K562 (cell line): ENCODE measurements around the gene GNAQ. TPM values are rescaled to one million over a fixed set of nuclear protein-coding genes. Genes with fewer than 3 reads are reported as not detected.
A peak's percentile ranks its signal among the peaks of the same experiment; 100 is the strongest.

Experiments used
- ATAC-seq: fragments of 200-7000 bp; cut with Tn5 transposase; 3 replicates; pipeline ENCODE4 v1.9.1; 2020; ENCODE audit warnings: moderate library complexity
- BruUV-seq: library from RNA; stranded (reverse); fragments of 400-500 nt; replicated peaks from 2 replicates; lab custom pipeline; 2021; lab: Mats Ljungman, UMichigan
- CTCF ChIA-PET: fragments of 300-600 bp; formaldehyde crosslinking; extraction: SDS; loops from one replicate; lab custom pipeline; 2021; ENCODE audit warnings: low intra/inter-chr PET ratio; lab: Yijun Ruan, JAX
- POLR2A ChIA-PET: fragments of 300-600, 350-650 bp; sonication (Branson Sonifier 250); formaldehyde crosslinking; extraction: SDS; loops from one replicate; lab custom pipeline; 2021; ENCODE audit warnings: antibody characterized with exemption, inconsistent platforms; lab: Yijun Ruan, JAX
- DNase-seq, 4 experiments: peaks; one replicate each; pipeline versions ENCODE4 v3.0.0 to v3.0.0-alpha.2; 2011 to 2018; ENCODE audit warnings: low spot score in 3 of 4, mixed read lengths in 3 of 4; ENCODE audit errors: extremely low read depth in 1 of 4
- FAIRE-seq: peaks from 2 replicates; lab custom pipeline; 2011; peaks lifted over from hg19 to GRCh38; lab: Jason Lieb, UNC
- H2AFZ ChIP-seq: 2 replicates; pipeline ENCODE4 v1.6.0; 2011; ENCODE audit warnings: low read depth, low read length, control low read depth, inconsistent platforms
- H3K27ac ChIP-seq: fragments of 200-600 bp; 3 replicates; pipeline ENCODE4 v1.8.0; 2011; ENCODE audit warnings: low read depth, mild to moderate bottlenecking, control low read depth, inconsistent platforms, low read length, moderate library complexity, mixed read lengths; ENCODE audit errors: extremely low read depth
- H3K27me3 ChIP-seq, 2 experiments: fragments of 300-600 bp in 1 of 2; 2 replicates in 1 of 2; 3 replicates in 1 of 2; pipeline versions ENCODE4 v1.6.0 to v1.8.0; 2011; ENCODE audit warnings: inconsistent platforms in 2 of 2, low read length in 2 of 2, mild to moderate bottlenecking in 1 of 2, mixed read lengths in 1 of 2, moderate library complexity in 1 of 2; ENCODE audit not compliant: control insufficient read depth in 2 of 2, insufficient read depth in 2 of 2
- H3K36me3 ChIP-seq: fragments of 300-600 bp; 3 replicates; pipeline ENCODE4 v1.8.0; 2011; ENCODE audit warnings: mild to moderate bottlenecking, low read length, inconsistent platforms; ENCODE audit not compliant: control insufficient read depth, insufficient read depth
- H3K4me1 ChIP-seq, 2 experiments: fragments of 200-600 bp in 1 of 2; replicated peaks in 1 of 2; 2 replicates in 1 of 2; 3 replicates in 1 of 2; pipeline versions ENCODE4 v1.5.1 to v1.8.0; 2011; ENCODE audit warnings: inconsistent platforms in 2 of 2, low read length in 2 of 2, mild to moderate bottlenecking in 1 of 2, mixed read lengths in 1 of 2, moderate library complexity in 1 of 2; ENCODE audit not compliant: control insufficient read depth in 2 of 2, insufficient read depth in 2 of 2
- H3K4me2 ChIP-seq: 2 replicates; pipeline ENCODE4 v1.6.1; 2011; ENCODE audit warnings: low read length, control low read depth, inconsistent platforms, mixed read lengths; ENCODE audit not compliant: insufficient read depth
- H3K4me3 ChIP-seq: fragments of 200-600 bp; sonication (generic), shearing (Covaris generic); 2 replicates; pipeline ENCODE4 v1.5.1; 2016; ENCODE audit warnings: control low read depth, inconsistent platforms
- H3K79me2 ChIP-seq: fragments of 200-600 bp; 3 replicates; pipeline ENCODE4 v1.8.0; 2011; ENCODE audit warnings: low read length, inconsistent platforms; ENCODE audit not compliant: control insufficient read depth, insufficient read depth
- H3K9ac ChIP-seq, 2 experiments: 2 replicates each; pipeline versions ENCODE4 v1.6.0 to v1.6.1; 2011; ENCODE audit warnings: low read depth in 2 of 2, low read length in 2 of 2, control low read depth in 1 of 2, inconsistent platforms in 1 of 2, mild to moderate bottlenecking in 1 of 2, mixed read lengths in 1 of 2; ENCODE audit not compliant: insufficient read depth in 1 of 2
- H3K9me1 ChIP-seq: one replicate; pipeline ENCODE4 v1.6.0; 2011; ENCODE audit warnings: inconsistent platforms, mild to moderate bottlenecking, low read length, moderate library complexity; ENCODE audit not compliant: control insufficient read depth, insufficient read depth
- H3K9me3 ChIP-seq: replicated peaks from 2 replicates; pipeline ENCODE4 v1.5.1; 2011; ENCODE audit warnings: low read depth, low read length, inconsistent platforms; ENCODE audit not compliant: control insufficient read depth, insufficient read depth
- H4K20me1 ChIP-seq: replicated peaks from 2 replicates; pipeline ENCODE4 v1.6.1; 2011; ENCODE audit warnings: low read length, inconsistent platforms, mixed read lengths; ENCODE audit not compliant: control insufficient read depth, insufficient read depth
- RAD21 ChIP-seq, 2 experiments: fragments of 250-450 bp in 1 of 2; fragments of 450-650 bp in 1 of 2; sonication (Bioruptor Pico) in 1 of 2; formaldehyde crosslinking in 1 of 2; IDR thresholded peaks in 1 of 2; conservative IDR thresholded peaks in 1 of 2; 2 replicates each; pipeline versions ENCODE4 v1.4.0 to v1.8.0; 2020 to 2022; ENCODE audit warnings: mild to moderate bottlenecking in 2 of 2, moderate library complexity in 1 of 2
- SNRNP70 ChIP-seq: fragments of 200-400 bp; formaldehyde crosslinking; optimal IDR thresholded peaks from 2 replicates; pipeline ENCODE3; 2017; ENCODE audit warnings: low read depth, low read length
- WGBS: fragments of 100-300 bp; shearing (Covaris generic); methylation state at CpG from one replicate; pipeline ENCODE4 v1.1.6; 2016; ENCODE audit warnings: low coverage, mixed read lengths; ENCODE audit not compliant: insufficient coverage; ENCODE audit errors: missing lambda C conversion rate; 5-methylcytosine and 5-hydroxymethylcytosine counted together
- in situ Hi-C: fragments of 300-500 bp; cut with MboI; formaldehyde crosslinking; loops from 4 replicates; pipeline ENCODE4 v1.15.0; 2018; ENCODE audit warnings: inconsistent platforms, mixed read lengths
- intact Hi-C: fragments of 100-400 bp; cut with micrococcal nuclease; formaldehyde crosslinking; loops from 2 replicates; pipeline ENCODE4 v1.14.2; 2022
- polyA plus RNA-seq, 8 experiments: library from polyadenylated mRNA; depleted of rRNA in 4 of 8; stranded (reverse) in 5 of 8; unstranded in 3 of 8; fragments of >200 nt; fragmentation: Nextera tagmentation in 2 of 8; fragmentation: Illumina TruSeq in 1 of 8; extraction: Ambion mirVana in 2 of 8; extraction: Trizol in 1 of 8; gene quantifications; 2 replicates each; pipeline versions ENCODE4 v1.2.1 to v1.2.3, GENCODE V29; 2011 to 2014; ENCODE audit warnings: inconsistent platforms in 1 of 8, missing spikeins in 1 of 8
- total RNA-seq, 7 experiments: library from RNA; depleted of rRNA in 6 of 7; stranded (reverse); fragments of >200 nt in 6 of 7; fragmentation: Illumina TruSeq in 2 of 7; extraction: Trizol in 2 of 7; gene quantifications; 2 replicates each; pipeline versions ENCODE4 v1.2.1 to v1.2.3, GENCODE V29; 2011 to 2021; ENCODE audit warnings: low replicate concordance in 1 of 7
- TF ChIP-seq, protein P1 (sequence below), 3 experiments: IDR thresholded peaks in 2 of 3; conservative IDR thresholded peaks in 1 of 3; 2 replicates each; pipeline ENCODE4 v1.5.1; 2011 to 2012; ENCODE audit warnings: low read length in 3 of 3, mild to moderate bottlenecking in 3 of 3, control low read depth in 2 of 3, improper control_type of control experiment in 1 of 3, inconsistent platforms in 1 of 3, low read depth in 1 of 3, mixed read lengths in 1 of 3, moderate library complexity in 1 of 3; ENCODE audit not compliant: insufficient read depth in 2 of 3
- TF ChIP-seq, protein P2 (sequence below), 2 experiments: fragments of 450-650 bp; formaldehyde crosslinking in 1 of 2; IDR thresholded peaks; 2 replicates each; pipeline versions ENCODE4 v1.4.0 to v1.6.1; 2014 to 2020; ENCODE audit warnings: mild to moderate bottlenecking in 2 of 2, borderline replicate concordance in 1 of 2, low read depth in 1 of 2

GNAQ gene
- total and polyA plus RNA-seq, 9 of the 15 experiments (the other 6 are each of a cell fraction or from before 2014, with no cell fraction given) = 4.8 to 27.9 (median 17.5) TPM

DNA sequence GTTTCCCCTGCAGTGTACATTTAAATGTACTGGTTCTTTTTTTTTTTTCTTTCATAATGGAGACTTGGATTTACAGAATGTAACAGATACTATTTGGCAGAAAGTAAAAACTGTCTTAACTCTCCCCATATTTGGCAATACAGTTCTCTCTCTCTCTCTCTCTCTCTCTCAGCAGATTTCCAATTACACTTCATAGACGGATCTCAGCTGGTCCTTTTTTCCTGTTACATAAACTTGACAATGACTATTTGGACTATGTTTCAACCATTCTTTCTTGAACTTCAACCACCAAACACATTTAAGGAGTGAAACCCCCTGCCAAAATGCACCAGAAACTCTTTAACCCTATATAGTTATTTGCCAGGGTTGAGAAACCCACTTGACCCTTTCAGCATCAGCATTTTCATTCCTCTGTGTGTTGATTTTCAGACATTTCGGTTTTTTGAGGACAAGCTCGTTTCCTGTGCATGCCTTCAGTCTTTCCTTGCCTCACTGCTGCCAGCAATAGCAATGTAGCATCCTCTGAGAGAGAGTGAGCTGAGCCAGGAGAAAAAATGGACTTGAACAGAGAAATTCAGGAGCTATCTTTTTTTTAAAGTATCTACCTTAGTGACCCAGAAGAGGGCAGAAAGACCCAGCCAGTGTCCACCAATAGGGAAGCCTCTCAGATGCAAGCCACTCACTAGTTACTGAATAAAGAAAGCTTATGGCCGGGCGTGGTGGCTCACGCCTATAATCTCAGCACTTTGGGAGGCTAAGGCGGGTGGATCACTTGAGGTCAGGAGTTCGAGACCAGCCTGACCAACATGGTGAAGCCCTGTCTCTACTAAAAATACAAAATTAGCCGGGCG, 357.4 kb downstream of the GNAQ start:
- Histone ChIP-seq H3K9me1 (no peaks in the 10 kb centered on the region), H4K20me1 (no peaks in the 10 kb centered on the region), H3K4me2 (no peak overlapping the region), H3K27me3 (no peaks in the 10 kb centered on the region; a peak in 2 of 5 replicates), H3K79me2 (no peaks in the 10 kb centered on the region), H3K9ac (no peak overlapping the region), H3K4me3 (no peak overlapping the region), H2AFZ (no peak overlapping the region), H3K36me3 (no peaks in the 10 kb centered on the region), H3K4me1 (no peaks in the 10 kb centered on the region), H3K27ac (no peak overlapping the region), H3K9me3 (no peaks in the 10 kb centered on the region)
- FAIRE-seq (no peak), DNase-seq (no peak), ATAC-seq (peak; percentile 57; the same call in 2 of the 3 replicates)
- no peak for TF ChIP-seq SNRNP70
- TF ChIP-seq, protein P1, sequence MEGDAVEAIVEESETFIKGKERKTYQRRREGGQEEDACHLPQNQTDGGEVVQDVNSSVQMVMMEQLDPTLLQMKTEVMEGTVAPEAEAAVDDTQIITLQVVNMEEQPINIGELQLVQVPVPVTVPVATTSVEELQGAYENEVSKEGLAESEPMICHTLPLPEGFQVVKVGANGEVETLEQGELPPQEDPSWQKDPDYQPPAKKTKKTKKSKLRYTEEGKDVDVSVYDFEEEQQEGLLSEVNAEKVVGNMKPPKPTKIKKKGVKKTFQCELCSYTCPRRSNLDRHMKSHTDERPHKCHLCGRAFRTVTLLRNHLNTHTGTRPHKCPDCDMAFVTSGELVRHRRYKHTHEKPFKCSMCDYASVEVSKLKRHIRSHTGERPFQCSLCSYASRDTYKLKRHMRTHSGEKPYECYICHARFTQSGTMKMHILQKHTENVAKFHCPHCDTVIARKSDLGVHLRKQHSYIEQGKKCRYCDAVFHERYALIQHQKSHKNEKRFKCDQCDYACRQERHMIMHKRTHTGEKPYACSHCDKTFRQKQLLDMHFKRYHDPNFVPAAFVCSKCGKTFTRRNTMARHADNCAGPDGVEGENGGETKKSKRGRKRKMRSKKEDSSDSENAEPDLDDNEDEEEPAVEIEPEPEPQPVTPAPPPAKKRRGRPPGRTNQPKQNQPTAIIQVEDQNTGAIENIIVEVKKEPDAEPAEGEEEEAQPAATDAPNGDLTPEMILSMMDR (IDR thresholded peaks at IDR 0.05 in 2 of 3, conservative IDR thresholded peaks at IDR 0.05 in 1 of 3; ENCODE audit: insufficient read depth in 2 of 3, low read depth in 1 of 3, low read length in 3 of 3) = peak in 1 of 3 experiments; percentile 37; a peak in 2 of 6 replicates
- TF ChIP-seq, protein P2, sequence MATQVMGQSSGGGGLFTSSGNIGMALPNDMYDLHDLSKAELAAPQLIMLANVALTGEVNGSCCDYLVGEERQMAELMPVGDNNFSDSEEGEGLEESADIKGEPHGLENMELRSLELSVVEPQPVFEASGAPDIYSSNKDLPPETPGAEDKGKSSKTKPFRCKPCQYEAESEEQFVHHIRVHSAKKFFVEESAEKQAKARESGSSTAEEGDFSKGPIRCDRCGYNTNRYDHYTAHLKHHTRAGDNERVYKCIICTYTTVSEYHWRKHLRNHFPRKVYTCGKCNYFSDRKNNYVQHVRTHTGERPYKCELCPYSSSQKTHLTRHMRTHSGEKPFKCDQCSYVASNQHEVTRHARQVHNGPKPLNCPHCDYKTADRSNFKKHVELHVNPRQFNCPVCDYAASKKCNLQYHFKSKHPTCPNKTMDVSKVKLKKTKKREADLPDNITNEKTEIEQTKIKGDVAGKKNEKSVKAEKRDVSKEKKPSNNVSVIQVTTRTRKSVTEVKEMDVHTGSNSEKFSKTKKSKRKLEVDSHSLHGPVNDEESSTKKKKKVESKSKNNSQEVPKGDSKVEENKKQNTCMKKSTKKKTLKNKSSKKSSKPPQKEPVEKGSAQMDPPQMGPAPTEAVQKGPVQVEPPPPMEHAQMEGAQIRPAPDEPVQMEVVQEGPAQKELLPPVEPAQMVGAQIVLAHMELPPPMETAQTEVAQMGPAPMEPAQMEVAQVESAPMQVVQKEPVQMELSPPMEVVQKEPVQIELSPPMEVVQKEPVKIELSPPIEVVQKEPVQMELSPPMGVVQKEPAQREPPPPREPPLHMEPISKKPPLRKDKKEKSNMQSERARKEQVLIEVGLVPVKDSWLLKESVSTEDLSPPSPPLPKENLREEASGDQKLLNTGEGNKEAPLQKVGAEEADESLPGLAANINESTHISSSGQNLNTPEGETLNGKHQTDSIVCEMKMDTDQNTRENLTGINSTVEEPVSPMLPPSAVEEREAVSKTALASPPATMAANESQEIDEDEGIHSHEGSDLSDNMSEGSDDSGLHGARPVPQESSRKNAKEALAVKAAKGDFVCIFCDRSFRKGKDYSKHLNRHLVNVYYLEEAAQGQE (IDR thresholded peaks at IDR 0.05; ENCODE audit: borderline replicate concordance) = 0 out of 2 replicates have a peak, but pooled peaks have one; percentile 9
- TF ChIP-seq, protein P2 (CRISPR knock-in tag; IDR thresholded peaks at IDR 0.05; ENCODE audit: low read depth) = no peak
- peak in 1 of 2 experiments; percentile 27; a peak in 2 of 4 replicates for TF ChIP-seq RAD21 (CRISPR knock-in tag; conservative IDR thresholded peaks at IDR 0.05 in 1 of 2, IDR thresholded peaks at IDR 0.05 in 1 of 2)
- in situ Hi-C loops = no loop called here
- no TSS peak for BruUV-seq
- WGBS = 0% methylated on average over 7 of the region's 10 CpGs
- ChIA-PET POLR2A (no interaction called here), CTCF (no interaction called here)
- intact Hi-C loops = loop anchor here (10.0 kb wide), 1 partner anchor 451 kb away; no protein-coding TSS in a partner anchor
